ENCODE measurements around the gene ARSA. TPM values are rescaled to one million over a fixed set of nuclear protein-coding genes. Genes with fewer than 3 reads are reported as not detected.
"Not testable (repeated sequence)": the region's sequence is repeated elsewhere in the genome, so short reads cannot be mapped to it uniquely, and the experiment has no call there.

Gene ARSA
- polyA plus RNA-seq, 1 experiment, result 36.9 TPM

GRCh38 chr22:50611341-50612060, 16.5 kb downstream of the ARSA start:
- 0 out of 2 replicates have a peak, but pooled peaks cover 5% of the 10 kb centered on the region for H3K27me3 ChIP-seq (ENCODE audit: control insufficient read depth, insufficient read depth, low read length)
- POLR2A ChIA-PET, result no interaction called here
- CTCF ChIA-PET, result interaction anchor here (1.2 to 1.4 kb wide), 2 partner anchors 9 to 10 kb away, joined by 5 read pairs; no protein-coding TSS in a partner anchor
- H3K4me3 ChIP-seq (ENCODE audit: low read depth, low read length), result no peak overlapping the region
- TF ChIP-seq CTCF (IDR thresholded peaks at IDR 0.05; ENCODE audit: insufficient read depth, low read depth, low read length), result no peak
- DNase-seq (ENCODE audit: low read depth), result no peak
- no peaks in the 10 kb centered on the region for H3K36me3 ChIP-seq (ENCODE audit: control insufficient read depth, insufficient read depth, low read length)

- POLR2A ChIA-PET, result no interaction called here
- CTCF ChIA-PET, result interaction anchor here (0.7 kb wide), 1 partner anchor 10 kb away, joined by 3 read pairs; no protein-coding TSS in a partner anchor
- no peak for DNase-seq (ENCODE audit: low read depth)
Measured at GRCh38 chr22:50610581-50610980, 17.4 kb downstream of the ARSA start.

GRCh38 chr22:50610041-50610451, 17.9 kb downstream of the ARSA start:
- POLR2A ChIA-PET, result no interaction called here
- CTCF ChIA-PET, result interaction anchor here (0.7 kb wide), 1 partner anchor 11 kb away, joined by 3 read pairs; no protein-coding TSS in a partner anchor
- DNase-seq (ENCODE audit: low read depth), result no peak
- peaks cover 7% of the 10 kb centered on the region for H3K27me3 ChIP-seq (ENCODE audit: control insufficient read depth, insufficient read depth, low read length)
- no peak for TF ChIP-seq CTCF (IDR thresholded peaks at IDR 0.05; ENCODE audit: insufficient read depth, low read depth, low read length)
- no peak overlapping the region for H3K4me3 ChIP-seq (ENCODE audit: low read depth, low read length)
- H3K36me3 ChIP-seq (ENCODE audit: control insufficient read depth, insufficient read depth, low read length), result no peaks in the 10 kb centered on the region

More at GRCh38 chr22:50610581-50610980, 17.4 kb downstream of the ARSA start:
- TF ChIP-seq CTCF (IDR thresholded peaks at IDR 0.05; ENCODE audit: insufficient read depth, low read depth, low read length), result no peak
- Histone ChIP-seq H3K36me3 (ENCODE audit: control insufficient read depth, insufficient read depth, low read length) (no peaks in the 10 kb centered on the region), H3K4me3 (ENCODE audit: low read depth, low read length) (no peak overlapping the region), H3K27me3 (ENCODE audit: control insufficient read depth, insufficient read depth, low read length) (peaks cover 7% of the 10 kb centered on the region; the same call in 1 of the 2 replicates)

GRCh38 chr22:50609599-50609998, 18.4 kb downstream of the ARSA start:
- CTCF ChIA-PET, result no interaction called here
- TF ChIP-seq CTCF (IDR thresholded peaks at IDR 0.05; ENCODE audit: insufficient read depth, low read depth, low read length), result no peak
- Histone ChIP-seq H3K36me3 (ENCODE audit: control insufficient read depth, insufficient read depth, low read length) (no peaks in the 10 kb centered on the region), H3K27me3 (ENCODE audit: control insufficient read depth, insufficient read depth, low read length) (peaks cover 10% of the 10 kb centered on the region), H3K4me3 (ENCODE audit: low read depth, low read length) (no peak overlapping the region)
- POLR2A ChIA-PET, result no interaction called here
- no peak for DNase-seq (ENCODE audit: low read depth)

- CTCF ChIA-PET, result interaction anchor here (0.6 kb wide), 1 partner anchor 10 kb away, joined by 3 read pairs; no protein-coding TSS in a partner anchor
- peaks cover 11% of the 10 kb centered on the region for H3K27me3 ChIP-seq (ENCODE audit: control insufficient read depth, insufficient read depth, low read length)
- POLR2A ChIA-PET, result no interaction called here
- H3K4me3 ChIP-seq (ENCODE audit: low read depth, low read length), result no peak overlapping the region
- no peak for TF ChIP-seq CTCF (IDR thresholded peaks at IDR 0.05; ENCODE audit: insufficient read depth, low read depth, low read length)
- no peak for DNase-seq (ENCODE audit: low read depth)
- no peaks in the 10 kb centered on the region for H3K36me3 ChIP-seq (ENCODE audit: control insufficient read depth, insufficient read depth, low read length)
Measured at GRCh38 chr22:50608996-50609395, 19.0 kb downstream of the ARSA start.

GRCh38 chr22:50608058-50608840, 19.7 kb downstream of the ARSA start:
- POLR2A ChIA-PET; H3K4me3 ChIP-seq (ENCODE audit: low read depth, low read length); DNase-seq (ENCODE audit: low read depth); H3K36me3 ChIP-seq (ENCODE audit: control insufficient read depth, insufficient read depth, low read length): not testable (repeated sequence)
- H3K27me3 ChIP-seq (ENCODE audit: control insufficient read depth, insufficient read depth, low read length), result peaks cover 17% of the 10 kb centered on the region
- CTCF ChIA-PET, result interaction anchor here (0.8 kb wide), 1 partner anchor 13 kb away, joined by 3 read pairs; no protein-coding TSS in a partner anchor
